K562 (cell line): Measurements from ENCODE around the gene RFX6. TPM values are rescaled to one million over a fixed set of nuclear protein-coding genes. Genes with fewer than 3 reads are reported as not detected.

Source experiments
- ATAC-seq: fragments of 200-7000 bp; cut with Tn5 transposase; 3 replicates; pipeline ENCODE4 v1.9.1; 2020; ENCODE audit warnings: moderate library complexity
- BruUV-seq: library from RNA; stranded (reverse); fragments of 400-500 nt; replicated peaks from 2 replicates; lab custom pipeline; 2021; lab: Mats Ljungman, UMichigan
- CTCF ChIA-PET: fragments of 300-600 bp; formaldehyde crosslinking; extraction: SDS; loops from one replicate; lab custom pipeline; 2021; ENCODE audit warnings: low intra/inter-chr PET ratio; lab: Yijun Ruan, JAX
- POLR2A ChIA-PET: fragments of 300-600, 350-650 bp; sonication (Branson Sonifier 250); formaldehyde crosslinking; extraction: SDS; loops from one replicate; lab custom pipeline; 2021; ENCODE audit warnings: antibody characterized with exemption, inconsistent platforms; lab: Yijun Ruan, JAX
- DNase-seq, 4 experiments: peaks; one replicate each; pipeline versions ENCODE4 v3.0.0 to v3.0.0-alpha.2; 2011 to 2018; ENCODE audit warnings: low spot score in 3 of 4, mixed read lengths in 3 of 4; ENCODE audit errors: extremely low read depth in 1 of 4
- FAIRE-seq: peaks from 2 replicates; lab custom pipeline; 2011; peaks lifted over from hg19 to GRCh38; lab: Jason Lieb, UNC
- H2AFZ ChIP-seq: 2 replicates; pipeline ENCODE4 v1.6.0; 2011; ENCODE audit warnings: low read depth, low read length, control low read depth, inconsistent platforms
- H3K27ac ChIP-seq: fragments of 200-600 bp; 3 replicates; pipeline ENCODE4 v1.8.0; 2011; ENCODE audit warnings: low read depth, mild to moderate bottlenecking, control low read depth, inconsistent platforms, low read length, moderate library complexity, mixed read lengths; ENCODE audit errors: extremely low read depth
- H3K27me3 ChIP-seq, 2 experiments: fragments of 300-600 bp in 1 of 2; 2 replicates in 1 of 2; 3 replicates in 1 of 2; pipeline versions ENCODE4 v1.6.0 to v1.8.0; 2011; ENCODE audit warnings: inconsistent platforms in 2 of 2, low read length in 2 of 2, mild to moderate bottlenecking in 1 of 2, mixed read lengths in 1 of 2, moderate library complexity in 1 of 2; ENCODE audit not compliant: control insufficient read depth in 2 of 2, insufficient read depth in 2 of 2
- H3K36me3 ChIP-seq: fragments of 300-600 bp; 3 replicates; pipeline ENCODE4 v1.8.0; 2011; ENCODE audit warnings: mild to moderate bottlenecking, low read length, inconsistent platforms; ENCODE audit not compliant: control insufficient read depth, insufficient read depth
- H3K4me1 ChIP-seq, 2 experiments: fragments of 200-600 bp in 1 of 2; replicated peaks in 1 of 2; 2 replicates in 1 of 2; 3 replicates in 1 of 2; pipeline versions ENCODE4 v1.5.1 to v1.8.0; 2011; ENCODE audit warnings: inconsistent platforms in 2 of 2, low read length in 2 of 2, mild to moderate bottlenecking in 1 of 2, mixed read lengths in 1 of 2, moderate library complexity in 1 of 2; ENCODE audit not compliant: control insufficient read depth in 2 of 2, insufficient read depth in 2 of 2
- H3K4me2 ChIP-seq: 2 replicates; pipeline ENCODE4 v1.6.1; 2011; ENCODE audit warnings: low read length, control low read depth, inconsistent platforms, mixed read lengths; ENCODE audit not compliant: insufficient read depth
- H3K4me3 ChIP-seq: fragments of 200-600 bp; sonication (generic), shearing (Covaris generic); 2 replicates; pipeline ENCODE4 v1.5.1; 2016; ENCODE audit warnings: control low read depth, inconsistent platforms
- H3K79me2 ChIP-seq: fragments of 200-600 bp; 3 replicates; pipeline ENCODE4 v1.8.0; 2011; ENCODE audit warnings: low read length, inconsistent platforms; ENCODE audit not compliant: control insufficient read depth, insufficient read depth
- H3K9ac ChIP-seq, 2 experiments: 2 replicates each; pipeline versions ENCODE4 v1.6.0 to v1.6.1; 2011; ENCODE audit warnings: low read depth in 2 of 2, low read length in 2 of 2, control low read depth in 1 of 2, inconsistent platforms in 1 of 2, mild to moderate bottlenecking in 1 of 2, mixed read lengths in 1 of 2; ENCODE audit not compliant: insufficient read depth in 1 of 2
- H3K9me1 ChIP-seq: one replicate; pipeline ENCODE4 v1.6.0; 2011; ENCODE audit warnings: inconsistent platforms, mild to moderate bottlenecking, low read length, moderate library complexity; ENCODE audit not compliant: control insufficient read depth, insufficient read depth
- H3K9me3 ChIP-seq: replicated peaks from 2 replicates; pipeline ENCODE4 v1.5.1; 2011; ENCODE audit warnings: low read depth, low read length, inconsistent platforms; ENCODE audit not compliant: control insufficient read depth, insufficient read depth
- H4K20me1 ChIP-seq: replicated peaks from 2 replicates; pipeline ENCODE4 v1.6.1; 2011; ENCODE audit warnings: low read length, inconsistent platforms, mixed read lengths; ENCODE audit not compliant: control insufficient read depth, insufficient read depth
- ETS2 ChIP-seq: IDR thresholded peaks from 2 replicates; pipeline ENCODE4 v1.6.1; 2016; ENCODE audit warnings: borderline replicate concordance, missing genetic modification characterization, mild to moderate bottlenecking, moderate library complexity, missing compliant biosample characterization; ENCODE audit not compliant: poor library complexity, severe bottlenecking
- MITF ChIP-seq: IDR thresholded peaks from 2 replicates; pipeline ENCODE4 v1.6.1; 2014; ENCODE audit warnings: antibody characterized with exemption
- REST ChIP-seq, 2 experiments: fragments of 450-650 bp; formaldehyde crosslinking in 1 of 2; IDR thresholded peaks; 2 replicates each; pipeline versions ENCODE4 v1.4.0 to v1.6.1; 2014 to 2020; ENCODE audit warnings: mild to moderate bottlenecking in 2 of 2, borderline replicate concordance in 1 of 2, low read depth in 1 of 2
- SIRT6 ChIP-seq: IDR thresholded peaks from one replicate; pipeline ENCODE4 v1.6.1; 2012; ENCODE audit warnings: low read depth, mild to moderate bottlenecking, control low read depth, inconsistent platforms, low read length, moderate library complexity
- SNAPC5 ChIP-seq: fragments of 250-450 bp; sonication (Bioruptor Pico); IDR thresholded peaks from 2 replicates; pipeline ENCODE4 v1.8.0; 2021; ENCODE audit warnings: moderate library complexity, mild to moderate bottlenecking, inconsistent platforms
- TRIM25 ChIP-seq: fragments of 450-650 bp; IDR thresholded peaks from 2 replicates; pipeline ENCODE4 v1.7.0; 2016; ENCODE audit warnings: borderline replicate concordance
- U2AF1 ChIP-seq: fragments of 200-400 bp; formaldehyde crosslinking; optimal IDR thresholded peaks from 2 replicates; pipeline ENCODE3; 2017; ENCODE audit warnings: mild to moderate bottlenecking, low read depth, low read length, moderate library complexity
- U2AF2 ChIP-seq: fragments of 200-400 bp; formaldehyde crosslinking; optimal IDR thresholded peaks from 2 replicates; pipeline ENCODE3; 2017; ENCODE audit warnings: low read depth, mild to moderate bottlenecking, low read length
- ZC3H11A ChIP-seq: IDR thresholded peaks from 2 replicates; pipeline ENCODE4 v1.6.1; 2012; ENCODE audit warnings: low read depth, low read length, improper control_type of control experiment
- WGBS: fragments of 100-300 bp; shearing (Covaris generic); methylation state at CpG from one replicate; pipeline ENCODE4 v1.1.6; 2016; ENCODE audit warnings: low coverage, mixed read lengths; ENCODE audit not compliant: insufficient coverage; ENCODE audit errors: missing lambda C conversion rate; 5-methylcytosine and 5-hydroxymethylcytosine counted together
- in situ Hi-C: fragments of 300-500 bp; cut with MboI; formaldehyde crosslinking; loops from 4 replicates; pipeline ENCODE4 v1.15.0; 2018; ENCODE audit warnings: inconsistent platforms, mixed read lengths
- intact Hi-C: fragments of 100-400 bp; cut with micrococcal nuclease; formaldehyde crosslinking; loops from 2 replicates; pipeline ENCODE4 v1.14.2; 2022
- polyA plus RNA-seq, 8 experiments: library from polyadenylated mRNA; depleted of rRNA in 4 of 8; stranded (reverse) in 5 of 8; unstranded in 3 of 8; fragments of >200 nt; fragmentation: Nextera tagmentation in 2 of 8; fragmentation: Illumina TruSeq in 1 of 8; extraction: Ambion mirVana in 2 of 8; extraction: Trizol in 1 of 8; gene quantifications; 2 replicates each; pipeline versions ENCODE4 v1.2.1 to v1.2.3, GENCODE V29; 2011 to 2014; ENCODE audit warnings: inconsistent platforms in 1 of 8, missing spikeins in 1 of 8
- total RNA-seq, 7 experiments: library from RNA; depleted of rRNA in 6 of 7; stranded (reverse); fragments of >200 nt in 6 of 7; fragmentation: Illumina TruSeq in 2 of 7; extraction: Trizol in 2 of 7; gene quantifications; 2 replicates each; pipeline versions ENCODE4 v1.2.1 to v1.2.3, GENCODE V29; 2011 to 2021; ENCODE audit warnings: low replicate concordance in 1 of 7

RFX6 gene
- total and polyA plus RNA-seq, 9 of the 15 experiments (the other 6 are each of a cell fraction or from before 2014, with no cell fraction given): not detected

GRCh38 chr6:116954335-116954734, 77.3 kb downstream of the RFX6 start:
- H3K9ac ChIP-seq: no peak overlapping the region
- no peaks in the 10 kb centered on the region for H3K9me3 ChIP-seq
- no peak overlapping the region for H3K4me3 ChIP-seq
- FAIRE-seq (no peak), DNase-seq (no peak), ATAC-seq (no peak)
- ChIA-PET CTCF (interaction anchor here (0.7 kb wide), 1 partner anchor 21 kb away, joined by 3 read pairs; no protein-coding TSS in a partner anchor), POLR2A (no interaction called here)
- no TSS peak for BruUV-seq
- intact Hi-C loops: loop anchor here (10.0 kb wide), 1 partner anchor 340 kb away; the partner anchor contains the start of gene RSPH4A
- H3K36me3 ChIP-seq: no peaks in the 10 kb centered on the region
- no peaks in the 10 kb centered on the region for H3K9me1 ChIP-seq
- no peaks in the 10 kb centered on the region for H3K27me3 ChIP-seq
- H2AFZ ChIP-seq: no peak overlapping the region
- H3K79me2 ChIP-seq: no peaks in the 10 kb centered on the region
- no peaks in the 10 kb centered on the region for H4K20me1 ChIP-seq
- H3K27ac ChIP-seq: no peak overlapping the region
- H3K4me1 ChIP-seq: no peaks in the 10 kb centered on the region
- in situ Hi-C loops: no loop called here
- WGBS: 0% methylated on average over 2 of the region's 2 CpGs
- no peak overlapping the region for H3K4me2 ChIP-seq
- TF ChIP-seq TRIM25: no peak
- no peak for TF ChIP-seq ZC3H11A
- no peak for TF ChIP-seq REST (IDR thresholded peaks at IDR 0.05; ENCODE audit: borderline replicate concordance)
- no peak for TF ChIP-seq REST (CRISPR knock-in tag; IDR thresholded peaks at IDR 0.05; ENCODE audit: low read depth)
- no peak for TF ChIP-seq U2AF1
- no peak for TF ChIP-seq U2AF2
- no peak for TF ChIP-seq SNAPC5 (CRISPR knock-in tag)
- no peak for TF ChIP-seq SIRT6
- TF ChIP-seq ETS2 (tag): no peak
- no peak for TF ChIP-seq MITF
